Heart right ventricle (tissue), 16 donors: Measurements from ENCODE around the gene MYDGF. TPM values are rescaled to one million over a fixed set of nuclear protein-coding genes. Genes with fewer than 3 reads are reported as not detected.

Experiments
- ATAC-seq, 8 donors: fragments of 200-7000 bp; cut with Tn5 transposase; one replicate each; pipeline ENCODE4 v1.9.1; 2020; ENCODE audit warnings: mild to moderate bottlenecking in 8 of 8, moderate library complexity in 8 of 8, moderate number of reproducible peaks in 1 of 8
- DNase-seq, 2 donors: peaks; one replicate each; pipeline ENCODE4 v3.0.0-alpha.2; 2020
- H3K27ac ChIP-seq, 10 donors: fragments of 200-600 bp; sonication (generic) in 2 of 10; one replicate each; pipeline versions ENCODE4 v1.5.0 to v1.8.0; 2020 to 2022; ENCODE audit warnings: mild to moderate bottlenecking in 3 of 10
- H3K27me3 ChIP-seq, 7 donors: fragments of 200-600 bp; one replicate each; pipeline ENCODE4 v1.8.0; 2021 to 2022; ENCODE audit warnings: mild to moderate bottlenecking in 2 of 7
- H3K36me3 ChIP-seq, 9 donors: fragments of 200-600 bp; sonication (generic) in 1 of 9; one replicate each; pipeline versions ENCODE4 v1.5.0 to v1.8.0; 2020 to 2022; ENCODE audit warnings: mild to moderate bottlenecking in 2 of 9
- H3K4me1 ChIP-seq, 9 donors: fragments of 200-600 bp; sonication (generic) in 1 of 9; one replicate each; pipeline versions ENCODE4 v1.5.0 to v1.8.0; 2020 to 2022; ENCODE audit warnings: mild to moderate bottlenecking in 4 of 9
- H3K4me3 ChIP-seq, 10 donors: fragments of 200-600 bp; sonication (generic) in 2 of 10; one replicate each; pipeline versions ENCODE4 v1.5.0 to v1.8.0; 2020 to 2022; ENCODE audit warnings: mild to moderate bottlenecking in 7 of 10, moderate library complexity in 2 of 10
- H3K9me3 ChIP-seq, 11 donors: fragments of 200-600 bp in 10 of 11; sonication (generic) in 2 of 11; one replicate each; pipeline versions ENCODE4 v1.5.0 to v1.8.0; 2013 to 2022; ENCODE audit warnings: mild to moderate bottlenecking in 2 of 11, control low read depth in 1 of 11, moderate library complexity in 1 of 11
- CTCF ChIP-seq, 9 donors: fragments of 200-600 bp; sonication (generic) in 2 of 9; IDR thresholded peaks; one replicate each; pipeline versions ENCODE4 v1.5.0 to v1.8.0; 2021 to 2022; ENCODE audit warnings: antibody characterized with exemption in 9 of 9, mild to moderate bottlenecking in 5 of 9, moderate library complexity in 1 of 9
- WGBS, 2 donors: extraction: QIAGEN DNeasy Blood & Tissue Kit; methylation state at CpG; one replicate each; pipeline ENCODE4 v1.1.7; 2013; ENCODE audit warnings: inconsistent platforms in 1 of 2; 5-methylcytosine and 5-hydroxymethylcytosine counted together
- intact Hi-C, 10 donors: fragments of 100-400 bp; cut with DNase I; formaldehyde crosslinking; loops; one replicate each; pipeline versions ENCODE4 v1.11.1 to v1.14.2; 2022
- polyA plus RNA-seq, 2 donors: library from polyadenylated mRNA; stranded (reverse); fragments of 200-250 nt; gene quantifications; one replicate each; pipeline ENCODE4 v1.2.3, GENCODE V29; 2013
- total RNA-seq, 10 donors: library from RNA; stranded (reverse); fragmentation: NEBNext Ultra II Directional in 3 of 10; extraction: Animal tissue kit (Norgen Biotek cat#: 25700) in 3 of 10; gene quantifications; one replicate each; pipeline versions ENCODE4 v1.2.1 to v1.2.4, GENCODE V29; 2021 to 2023
- donor health status: Arrhythmogenic right ventricular cardiomyopathy.
- donor health status: ischemic (EF 13 %, LVEDD 7.1; RV severe dilation, severe dysfunction).
- donor health status: healthy with polysubstance abuse.
- donor health status: DM: no; HTN: yes; CAD: no.
- donor health status: DM: no; HTN: no; CAD: no.
- donor health status: ischemic (EF 25% LVEDD 6.9; RV normal size, moderate dysfunction).
- donor health status: ischemic (EF 25% LVEDD 5.7; RV mildly dilated, moderate dysfunction).
- donor health status: healthy.
- donor health status: DM: yes; HTN: yes; CAD: no.
- donor health status: Ischemic cardiomyopathy.
- donor health status: ischemic (EF 35%, LVEDD 5.7; RV mildly dilated, moderate dysfunction).
- donor health status: nonischemic (EF 11% LVEDD 7.7; RV severe dilation, severe dysfunction).
- donor health status: DM: yes; HTN: yes; CAD: no.
- donor health status: PGD.
- donor health status: ischemic (EF 29% LVEDD 5.4; RV normal size, mild dysfunction).
- donor health status: nonischemic (EF 23%, LVEDD 6.1; RV moderate dilation, normal function).

Gene MYDGF
- total and polyA plus RNA-seq, 12 donors = 14.2 to 211 (median 25.3) TPM

DNA sequence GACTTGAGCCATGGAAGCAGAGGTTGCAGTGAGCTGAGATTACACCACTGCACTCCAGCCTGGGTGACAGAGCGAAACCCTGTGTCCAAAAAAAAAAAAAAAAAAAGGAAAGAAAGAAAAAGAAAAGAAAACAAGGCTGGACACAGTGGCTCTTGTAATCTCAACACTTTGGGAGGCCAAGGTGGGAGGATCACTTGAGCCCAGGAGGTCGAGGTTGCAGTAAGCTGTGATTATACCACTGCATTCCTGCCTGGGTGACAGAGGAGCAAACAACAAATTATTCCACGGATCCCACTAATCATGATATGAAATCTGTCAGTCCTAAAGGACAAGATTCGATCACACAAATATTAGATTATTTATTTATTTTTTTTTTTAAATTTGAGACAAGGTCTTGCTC lies 3.1 kb upstream of the MYDGF start:
- Histone ChIP-seq H3K27ac (peak overlapping the region in 1 of 10 donors; percentile 21), H3K4me3 (no peak overlapping the region), H3K9me3 (no peaks in the 10 kb centered on the region), H3K36me3 (peaks cover 0 to 46% (median 15%) of the 10 kb centered on the region in 9 donors), H3K4me1 (peaks cover 10 to 40% (median 24%) of the 10 kb centered on the region in 9 donors), H3K27me3 (no peaks in the 10 kb centered on the region)
- TF ChIP-seq CTCF (IDR thresholded peaks at IDR 0.05) = no peak
- intact Hi-C loops = loop anchor here in 2 of 10 donors (5.0 kb wide), 1 partner anchor 49 kb away; the partner anchor contains the start of gene DPP9 (in 2 of the 2)
- DNase-seq = no peak
- ATAC-seq = no peak
- 66 to 71% methylated on average over 4 of the region's 4 CpGs for WGBS, 2 donors

GRCh38 chr19:4671185-4671851 lies 1.2 kb upstream of the MYDGF start:
- H3K27ac ChIP-seq = peak overlapping the region; percentile 2 to 89 (median 78)

GRCh38 chr19:4664642-4665041 lies 5.5 kb downstream of the MYDGF start:
- Histone ChIP-seq H3K36me3 (peaks cover 0 to 87% (median 57%) of the 10 kb centered on the region in 9 donors), H3K4me1 (peaks cover 7 to 28% (median 12%) of the 10 kb centered on the region in 9 donors), H3K4me3 (no peak overlapping the region), H3K27ac (no peak overlapping the region), H3K27me3 (no peaks in the 10 kb centered on the region), H3K9me3 (no peaks in the 10 kb centered on the region)
- no peak for TF ChIP-seq CTCF (IDR thresholded peaks at IDR 0.05)
- DNase-seq (no peak), ATAC-seq (no peak)
- WGBS, 2 donors = 89 to 90% methylated on average over 12 of the region's 12 CpGs
- intact Hi-C loops = no loop called here

More at GRCh38 chr19:4671185-4671851, 1.2 kb upstream of the MYDGF start:
- Histone ChIP-seq H3K4me1 (peaks cover 7 to 39% (median 20%) of the 10 kb centered on the region in 9 donors), H3K9me3 (no peaks in the 10 kb centered on the region), H3K36me3 (peaks cover 0 to 46% (median 25%) of the 10 kb centered on the region in 9 donors), H3K27me3 (no peaks in the 10 kb centered on the region), H3K4me3 (no peak overlapping the region)
- 53 to 54% methylated on average over 10 of the region's 10 CpGs for WGBS, 2 donors
- intact Hi-C loops = loop anchor here in 3 of 10 donors (2.0 to 5.0 kb wide), 2 partner anchors 51 to 53 kb away; partner anchors contain the start of gene DPP9 (in 2 of the 3)
- no peak for TF ChIP-seq CTCF (IDR thresholded peaks at IDR 0.05)
- DNase-seq = peak in 1 of 2 donors; percentile 35
- ATAC-seq = peak in 5 of 8 donors; percentile 2 to 49 (median 21)

GRCh38 chr19:4662812-4663211 lies 7.3 kb downstream of the MYDGF start:
- peaks cover 0 to 13% (median 7%) of the 10 kb centered on the region in 11 donors for H3K9me3 ChIP-seq
- H3K36me3 ChIP-seq = peaks cover 3 to 92% (median 66%) of the 10 kb centered on the region in 9 donors
- no peak for TF ChIP-seq CTCF (IDR thresholded peaks at IDR 0.05)
- DNase-seq (no peak), ATAC-seq (no peak)
- H3K4me3 ChIP-seq = no peak overlapping the region
- H3K27me3 ChIP-seq = no peaks in the 10 kb centered on the region
- WGBS, 2 donors = 94% methylated on average over 6 of the region's 6 CpGs
- intact Hi-C loops = no loop called here
- no peak overlapping the region for H3K27ac ChIP-seq
- H3K4me1 ChIP-seq = peaks cover 0 to 11% (median 0%) of the 10 kb centered on the region in 9 donors
